Measurements from ENCODE around the gene JAZF1. TPM values are rescaled to one million over a fixed set of nuclear protein-coding genes. Genes with fewer than 3 reads are reported as not detected.

Gene JAZF1
- total RNA-seq, 1 experiment from 2014 or later = 0.95 TPM

DNA sequence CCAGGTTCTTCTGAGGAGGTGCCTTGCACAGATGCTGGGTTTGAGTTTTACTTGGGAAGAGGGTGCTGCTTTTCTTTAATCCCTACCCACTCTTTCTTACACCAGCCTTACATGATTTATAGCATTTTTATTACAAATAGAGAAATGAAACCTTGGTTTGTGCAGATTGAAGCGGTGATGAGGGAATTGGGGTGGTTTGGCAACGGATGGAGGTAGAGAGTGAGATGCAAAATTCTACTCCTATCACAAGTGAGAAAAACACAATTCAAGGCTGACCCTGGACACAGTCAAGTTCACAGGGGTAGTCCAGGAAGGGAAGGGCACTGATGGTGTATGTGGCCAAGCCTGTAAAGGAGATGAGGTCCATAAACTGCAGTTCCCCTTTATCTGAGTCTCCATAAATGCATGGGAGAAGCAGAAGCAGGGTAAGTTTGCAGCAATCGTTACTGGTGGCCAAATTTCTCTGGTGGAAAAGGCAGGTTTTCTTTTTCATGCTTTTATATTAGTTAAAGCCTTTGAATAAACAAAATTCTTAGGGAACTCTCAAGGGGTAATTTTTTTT is 214.3 kb downstream of the JAZF1 start:
- Mint-ChIP-seq H3K27ac (ENCODE audit: unreplicated experiment) (no peak overlapping the region), H3K36me3 (ENCODE audit: insufficient read depth, unreplicated experiment) (no peaks in the 10 kb centered on the region), H3K4me1 (ENCODE audit: low read depth, unreplicated experiment) (no peaks in the 10 kb centered on the region), H3K9me3 (ENCODE audit: unreplicated experiment) (no peaks in the 10 kb centered on the region), H3K4me3 (ENCODE audit: unreplicated experiment) (no peak overlapping the region), H3K27me3 (ENCODE audit: insufficient read depth, unreplicated experiment) (peaks cover 20% of the 10 kb centered on the region)
- H3K9me3 ChIP-seq = no peaks in the 10 kb centered on the region
- BruUV-seq (replicated peaks) = no TSS peak
- ChIA-PET POLR2A (no interaction called here), CTCF (no interaction called here)
- TF ChIP-seq, protein P1, sequence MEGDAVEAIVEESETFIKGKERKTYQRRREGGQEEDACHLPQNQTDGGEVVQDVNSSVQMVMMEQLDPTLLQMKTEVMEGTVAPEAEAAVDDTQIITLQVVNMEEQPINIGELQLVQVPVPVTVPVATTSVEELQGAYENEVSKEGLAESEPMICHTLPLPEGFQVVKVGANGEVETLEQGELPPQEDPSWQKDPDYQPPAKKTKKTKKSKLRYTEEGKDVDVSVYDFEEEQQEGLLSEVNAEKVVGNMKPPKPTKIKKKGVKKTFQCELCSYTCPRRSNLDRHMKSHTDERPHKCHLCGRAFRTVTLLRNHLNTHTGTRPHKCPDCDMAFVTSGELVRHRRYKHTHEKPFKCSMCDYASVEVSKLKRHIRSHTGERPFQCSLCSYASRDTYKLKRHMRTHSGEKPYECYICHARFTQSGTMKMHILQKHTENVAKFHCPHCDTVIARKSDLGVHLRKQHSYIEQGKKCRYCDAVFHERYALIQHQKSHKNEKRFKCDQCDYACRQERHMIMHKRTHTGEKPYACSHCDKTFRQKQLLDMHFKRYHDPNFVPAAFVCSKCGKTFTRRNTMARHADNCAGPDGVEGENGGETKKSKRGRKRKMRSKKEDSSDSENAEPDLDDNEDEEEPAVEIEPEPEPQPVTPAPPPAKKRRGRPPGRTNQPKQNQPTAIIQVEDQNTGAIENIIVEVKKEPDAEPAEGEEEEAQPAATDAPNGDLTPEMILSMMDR (IDR thresholded peaks at IDR 0.05; ENCODE audit: insufficient read depth in 1 of 2, low read depth in 1 of 2, low read length in 1 of 2, severe bottlenecking in 1 of 2, unreplicated experiment in 1 of 2) = no peak
- no peak overlapping the region for H3K4me3 ChIP-seq (ENCODE audit: low read depth, low read length)
- H3K36me3 ChIP-seq (ENCODE audit: control insufficient read depth, insufficient read depth, low read length) = no peaks in the 10 kb centered on the region
- no peaks in the 10 kb centered on the region for H3K4me1 ChIP-seq
- H3K27me3 ChIP-seq (replicated peaks; ENCODE audit: control insufficient read depth, insufficient read depth, low read length) = no peaks in the 10 kb centered on the region; the same call in 1 of the 2 replicates
- DNase-seq = no peak
- intact Hi-C loops (cut with micrococcal nuclease; ENCODE audit: unreplicated experiment) = no loop called here

DNA sequence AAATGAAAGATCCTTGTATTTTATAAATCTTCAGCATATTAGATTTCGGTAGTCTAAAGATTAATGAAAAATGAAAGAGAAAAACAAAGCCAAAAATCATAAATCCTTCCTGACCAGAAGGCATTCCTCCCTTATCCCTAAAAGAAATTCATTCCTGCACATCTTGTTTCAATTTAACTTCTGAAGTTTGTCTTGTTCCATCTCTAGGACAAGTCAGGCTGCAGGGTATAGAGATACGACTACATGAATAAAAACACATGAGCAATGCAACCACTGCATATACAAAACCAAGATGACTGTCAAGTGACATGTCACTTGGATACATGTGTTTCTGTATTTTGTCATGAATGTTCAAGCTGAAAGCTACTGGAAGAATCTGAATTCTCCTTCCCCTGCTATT is 214.9 kb downstream of the JAZF1 start:
- intact Hi-C loops (cut with micrococcal nuclease; ENCODE audit: unreplicated experiment) = no loop called here
- DNase-seq = no peak
- Mint-ChIP-seq H3K27me3 (ENCODE audit: insufficient read depth, unreplicated experiment) (peaks cover 17% of the 10 kb centered on the region), H3K36me3 (ENCODE audit: insufficient read depth, unreplicated experiment) (no peaks in the 10 kb centered on the region), H3K4me1 (ENCODE audit: low read depth, unreplicated experiment) (no peaks in the 10 kb centered on the region), H3K9me3 (ENCODE audit: unreplicated experiment) (no peaks in the 10 kb centered on the region), H3K27ac (ENCODE audit: unreplicated experiment) (no peak overlapping the region), H3K4me3 (ENCODE audit: unreplicated experiment) (no peak overlapping the region)
- CTCF ChIA-PET = no interaction called here
- Histone ChIP-seq H3K9me3 (no peaks in the 10 kb centered on the region), H3K4me3 (ENCODE audit: low read depth, low read length) (no peak overlapping the region), H3K36me3 (ENCODE audit: control insufficient read depth, insufficient read depth, low read length) (no peaks in the 10 kb centered on the region), H3K4me1 (no peaks in the 10 kb centered on the region), H3K27me3 (replicated peaks; ENCODE audit: control insufficient read depth, insufficient read depth, low read length) (no peaks in the 10 kb centered on the region)
- POLR2A ChIA-PET = no interaction called here
- TF ChIP-seq, protein P1 (IDR thresholded peaks at IDR 0.05; ENCODE audit: insufficient read depth in 1 of 2, low read depth in 1 of 2, low read length in 1 of 2, severe bottlenecking in 1 of 2, unreplicated experiment in 1 of 2) = no peak
- no TSS peak for BruUV-seq (replicated peaks)

DNA sequence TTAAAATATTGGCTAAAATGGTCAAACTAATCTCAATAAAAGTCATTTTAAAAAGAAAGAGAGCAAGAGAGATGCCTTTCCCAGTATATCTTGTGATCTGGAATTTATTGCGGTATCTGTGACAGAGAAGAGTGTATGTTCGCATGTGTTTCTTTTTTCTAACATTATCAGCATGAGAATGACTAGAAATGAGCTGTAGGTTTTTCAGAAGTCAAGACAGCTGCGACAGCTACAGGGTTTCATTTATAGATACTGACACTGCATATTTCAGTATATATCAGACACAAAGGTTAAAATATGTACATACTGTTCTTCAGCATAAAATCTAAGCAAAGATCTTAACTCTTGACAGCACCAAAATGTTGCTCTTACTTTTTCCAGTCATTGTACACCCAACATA is 215.8 kb downstream of the JAZF1 start:
- no peaks in the 10 kb centered on the region for H3K36me3 Mint-ChIP-seq (ENCODE audit: insufficient read depth, unreplicated experiment)
- TF ChIP-seq, protein P1 (IDR thresholded peaks at IDR 0.05; ENCODE audit: insufficient read depth in 1 of 2, low read depth in 1 of 2, low read length in 1 of 2, severe bottlenecking in 1 of 2, unreplicated experiment in 1 of 2) = no peak
- intact Hi-C loops (cut with micrococcal nuclease; ENCODE audit: unreplicated experiment) = no loop called here
- no peaks in the 10 kb centered on the region for H3K9me3 ChIP-seq
- no peaks in the 10 kb centered on the region for H3K4me1 Mint-ChIP-seq (ENCODE audit: low read depth, unreplicated experiment)
- no peaks in the 10 kb centered on the region for H3K4me1 ChIP-seq
- no peaks in the 10 kb centered on the region for H3K27me3 ChIP-seq (replicated peaks; ENCODE audit: control insufficient read depth, insufficient read depth, low read length)
- H3K4me3 Mint-ChIP-seq (ENCODE audit: unreplicated experiment) = no peak overlapping the region
- peaks cover 20% of the 10 kb centered on the region for H3K27me3 Mint-ChIP-seq (ENCODE audit: insufficient read depth, unreplicated experiment)
- ChIA-PET POLR2A (no interaction called here), CTCF (no interaction called here)
- no peak overlapping the region for H3K4me3 ChIP-seq (ENCODE audit: low read depth, low read length)
- H3K9me3 Mint-ChIP-seq (ENCODE audit: unreplicated experiment) = no peaks in the 10 kb centered on the region
- H3K36me3 ChIP-seq (ENCODE audit: control insufficient read depth, insufficient read depth, low read length) = no peaks in the 10 kb centered on the region
- DNase-seq = no peak
- BruUV-seq (replicated peaks) = no TSS peak
- no peak overlapping the region for H3K27ac Mint-ChIP-seq (ENCODE audit: unreplicated experiment)
